IMR-90 (cell line): ENCODE results near the gene RBFOX1. TPM values are rescaled to one million over a fixed set of nuclear protein-coding genes. Genes with fewer than 3 reads are reported as not detected.

Source experiments
- ATAC-seq: fragments of 200-7000 bp; cut with Tn5 transposase; 2 replicates; pipeline ENCODE4 v1.9.1; 2020; ENCODE audit warnings: low read depth, mild to moderate bottlenecking, moderate library complexity
- BruUV-seq: library from RNA; stranded (reverse); fragments of 400-500 nt; replicated peaks from 2 replicates; lab custom pipeline; 2021; lab: Mats Ljungman, UMichigan
- CTCF ChIA-PET: fragments of 300-600 bp; formaldehyde crosslinking; extraction: SDS; loops from one replicate; lab custom pipeline; 2021; ENCODE audit warnings: antibody characterized with exemption; lab: Yijun Ruan, JAX
- POLR2A ChIA-PET: fragments of 300-600 bp; sonication (Branson Sonifier 250); formaldehyde crosslinking; loops from one replicate; lab custom pipeline; 2022; ENCODE audit warnings: antibody characterized with exemption; ENCODE audit not compliant: unreplicated experiment; lab: Charles Lee
- DNase-seq: peaks from one replicate; pipeline ENCODE4 v3.0.0; 2013
- H2AFZ ChIP-seq: replicated peaks from 2 replicates; pipeline ENCODE3; 2013; ENCODE audit warnings: low read length, mild to moderate bottlenecking; ENCODE audit not compliant: poor library complexity
- H2AK5ac ChIP-seq: 2 replicates; pipeline ENCODE4 v1.6.1; 2013; ENCODE audit warnings: low read depth, low read length, inconsistent platforms
- H2AK9ac ChIP-seq: replicated peaks from 2 replicates; pipeline ENCODE3; 2013; ENCODE audit warnings: mild to moderate bottlenecking, low read depth, low read length, moderate library complexity; ENCODE audit not compliant: poor library complexity
- H2BK120ac ChIP-seq: 2 replicates; pipeline ENCODE4 v1.6.1; 2013; ENCODE audit warnings: low read depth, low read length, inconsistent platforms
- H2BK15ac ChIP-seq: 3 replicates; pipeline ENCODE4 v1.6.1; 2013; ENCODE audit warnings: low read depth, low read length, inconsistent platforms
- H2BK20ac ChIP-seq: 2 replicates; pipeline ENCODE4 v1.6.1; 2013; ENCODE audit warnings: low read depth, mild to moderate bottlenecking, inconsistent platforms, low read length, moderate library complexity
- H2BK5ac ChIP-seq: 2 replicates; pipeline ENCODE4 v1.6.1; 2013; ENCODE audit warnings: mild to moderate bottlenecking, low read depth, low read length, inconsistent platforms; ENCODE audit not compliant: poor library complexity, severe bottlenecking
- H3K14ac ChIP-seq: replicated peaks from 2 replicates; pipeline ENCODE4 v1.6.1; 2013; ENCODE audit warnings: low read depth, low read length, inconsistent platforms
- H3K18ac ChIP-seq: 2 replicates; pipeline ENCODE4 v1.6.1; 2013; ENCODE audit warnings: low read depth, low read length, control low read depth
- H3K23ac ChIP-seq: 2 replicates; pipeline ENCODE4 v1.6.1; 2013; ENCODE audit warnings: low read depth, low read length, inconsistent platforms
- H3K27ac ChIP-seq: 2 replicates; pipeline ENCODE4 v1.5.1; 2013; ENCODE audit warnings: mild to moderate bottlenecking, control low read depth, low read length; ENCODE audit not compliant: insufficient read depth
- H3K27me3 ChIP-seq: 2 replicates; pipeline ENCODE4 v1.6.1; 2013; ENCODE audit warnings: low read length; ENCODE audit not compliant: control insufficient read depth, insufficient read depth
- H3K36me3 ChIP-seq: 2 replicates; pipeline ENCODE4 v1.6.1; 2013; ENCODE audit warnings: low read length, mixed read lengths; ENCODE audit not compliant: control insufficient read depth, insufficient read depth
- H3K4ac ChIP-seq: 2 replicates; pipeline ENCODE4 v1.6.1; 2013; ENCODE audit warnings: low read depth, low read length, inconsistent platforms
- H3K4me1 ChIP-seq: 2 replicates; pipeline ENCODE4 v1.6.1; 2013; ENCODE audit warnings: low read length, mixed read lengths; ENCODE audit not compliant: control insufficient read depth, insufficient read depth
- H3K4me2 ChIP-seq: 2 replicates; pipeline ENCODE4 v1.6.1; 2013; ENCODE audit warnings: low read depth, mild to moderate bottlenecking, control low read depth, low read length, moderate library complexity
- H3K4me3 ChIP-seq: 2 replicates; pipeline ENCODE4 v1.5.1; 2013; ENCODE audit warnings: low read depth, mild to moderate bottlenecking, control low read depth, low read length, moderate library complexity; ENCODE audit not compliant: insufficient read depth
- H3K56ac ChIP-seq: 2 replicates; pipeline ENCODE4 v1.6.1; 2013; ENCODE audit warnings: low read length, inconsistent platforms; ENCODE audit not compliant: insufficient read depth; ENCODE audit errors: extremely low read depth
- H3K79me1 ChIP-seq, 2 experiments: 2 replicates each; pipeline ENCODE4 v1.6.1; 2013; ENCODE audit warnings: low read length in 2 of 2, inconsistent platforms in 1 of 2, low read depth in 1 of 2
- H3K9ac ChIP-seq: 2 replicates; pipeline ENCODE4 v1.6.1; 2013; ENCODE audit warnings: low read depth, low read length, control low read depth
- H3K9me1 ChIP-seq: 2 replicates; pipeline ENCODE4 v1.6.1; 2013; ENCODE audit warnings: low read length, inconsistent platforms; ENCODE audit not compliant: insufficient read depth
- H3K9me3 ChIP-seq: 2 replicates; pipeline ENCODE4 v1.6.1; 2013; ENCODE audit warnings: low read length; ENCODE audit not compliant: control insufficient read depth, insufficient read depth
- H4K20me1 ChIP-seq: 2 replicates; pipeline ENCODE4 v1.6.1; 2013; ENCODE audit warnings: low read length, inconsistent platforms; ENCODE audit not compliant: insufficient read depth
- H4K5ac ChIP-seq: 2 replicates; pipeline ENCODE4 v1.6.1; 2013; ENCODE audit warnings: mild to moderate bottlenecking, low read depth, low read length, control low read depth
- H4K8ac ChIP-seq, 2 experiments: 2 replicates each; pipeline ENCODE4 v1.6.1; 2013; ENCODE audit warnings: low read depth in 2 of 2, low read length in 2 of 2, control low read depth in 1 of 2, inconsistent platforms in 1 of 2
- H4K91ac ChIP-seq: 2 replicates; pipeline ENCODE4 v1.6.1; 2013; ENCODE audit warnings: low read depth, low read length, inconsistent platforms; ENCODE audit not compliant: insufficient read depth
- BHLHE40 ChIP-seq: fragments of 150-350 bp; IDR thresholded peaks from 2 replicates; pipeline ENCODE4 v1.6.1; 2016; ENCODE audit warnings: mild to moderate bottlenecking, low read depth, low read length
- CEBPB ChIP-seq: IDR thresholded peaks from 2 replicates; pipeline ENCODE4 v1.6.1; 2012; ENCODE audit warnings: low read depth, low read length, improper control_type of control experiment
- CTCF ChIP-seq: conservative IDR thresholded peaks from 2 replicates; pipeline ENCODE4 v1.5.1; 2012; ENCODE audit warnings: mild to moderate bottlenecking, low read depth, low read length, improper control_type of control experiment
- ELK1 ChIP-seq: fragments of 150-350 bp; IDR thresholded peaks from 2 replicates; pipeline ENCODE4 v1.6.1; 2016; ENCODE audit warnings: low read depth, mild to moderate bottlenecking, low read length, moderate library complexity, borderline replicate concordance
- MAFK ChIP-seq: IDR thresholded peaks from 2 replicates; pipeline ENCODE4 v1.6.1; 2012; ENCODE audit warnings: low read depth, low read length, improper control_type of control experiment
- NFE2L2 ChIP-seq: fragments of 150-350 bp; IDR thresholded peaks from 2 replicates; pipeline ENCODE4 v1.6.1; 2016; ENCODE audit warnings: low read depth, mild to moderate bottlenecking, low read length
- RFX5 ChIP-seq: IDR thresholded peaks from 2 replicates; pipeline ENCODE4 v1.8.0; 2012; ENCODE audit warnings: low read depth, mild to moderate bottlenecking, low read length, moderate library complexity
- WGBS, 2 experiments: methylation state at CpG; one replicate each; pipeline versions ENCODE4 v1.1.5 to v1.1.7; 2013; ENCODE audit warnings: missing lambda C conversion rate in 2 of 2; ENCODE audit not compliant: insufficient read length in 1 of 2; ENCODE audit errors: extremely low coverage in 2 of 2; 5-methylcytosine and 5-hydroxymethylcytosine counted together
- dilution Hi-C: fragments of 300-500 bp; cut with HindIII; formaldehyde crosslinking; loops from one replicate; pipeline ENCODE4 v1.14.3; 2018; ENCODE audit warnings: low sequenced_read_pairs; ENCODE audit not compliant: unreplicated experiment
- in situ Hi-C: fragments of 300-500 bp; cut with MboI; formaldehyde crosslinking; loops from 3 replicates; pipeline ENCODE4 v1.14.3; 2019; ENCODE audit warnings: low sequenced_read_pairs, inconsistent platforms, mixed read lengths
- intact Hi-C: fragments of 100-400 bp; cut with micrococcal nuclease; formaldehyde crosslinking; loops from 2 replicates; pipeline ENCODE4 v1.10.0; 2022
- polyA plus RNA-seq, 3 experiments: library from polyadenylated mRNA; depleted of rRNA; stranded (reverse); fragments of >200 nt; gene quantifications; 2 replicates each; pipeline ENCODE4 v1.2.3, GENCODE V29; 2012; ENCODE audit warnings: low replicate concordance in 1 of 3
- total RNA-seq: library from RNA; depleted of rRNA; stranded (reverse); fragments of >200 nt; gene quantifications from 2 replicates; pipeline ENCODE4 v1.2.3, GENCODE V29; 2012

The RBFOX1 gene
- total and polyA plus RNA-seq, 2 of the 4 experiments (the other 2 are of a cell fraction) = not detected

GRCh38 chr16:7624871-7625766 lies 292.5 kb downstream of the RBFOX1 start (continued):
- TF ChIP-seq BHLHE40 = no peak

GRCh38 chr16:7628981-7629380 lies 296.3 kb downstream of the RBFOX1 start:
- Histone ChIP-seq H3K14ac (no peak overlapping the region), H3K4me3 (no peak overlapping the region), H2BK120ac (no peak overlapping the region), H2AFZ (no peak overlapping the region), H3K4ac (no peak overlapping the region), H3K27ac (no peak overlapping the region), H4K5ac (no peak overlapping the region), H2BK15ac (no peak overlapping the region), H3K36me3 (no peaks in the 10 kb centered on the region), H3K79me1 (no peaks in the 10 kb centered on the region), H4K20me1 (no peaks in the 10 kb centered on the region), H2AK5ac (no peak overlapping the region), H2BK20ac (no peak overlapping the region), H2AK9ac (no peak overlapping the region), H3K9me3 (peaks cover 24% of the 10 kb centered on the region), H3K4me1 (no peaks in the 10 kb centered on the region), H3K4me2 (no peak overlapping the region), H3K56ac (no peak overlapping the region), H3K27me3 (no peaks in the 10 kb centered on the region), H3K9ac (no peak overlapping the region), H3K9me1 (no peaks in the 10 kb centered on the region), H4K91ac (no peak overlapping the region), H2BK5ac (no peak overlapping the region), H3K23ac (no peak overlapping the region), H4K8ac (no peak overlapping the region), H3K18ac (no peak overlapping the region)
- no CpG with 5 or more reads among the region's 6 CpGs for WGBS, 2 experiments
- POLR2A ChIA-PET = no interaction called here
- DNase-seq = no peak
- intact Hi-C loops (no loop called here), dilution Hi-C loops (no loop called here), in situ Hi-C loops (no loop called here)
- ATAC-seq = no peak
- CTCF ChIA-PET = no interaction called here
- TF ChIP-seq NFE2L2 = no peak
- no peak for TF ChIP-seq CTCF
- no peak for TF ChIP-seq CEBPB
- no peak for TF ChIP-seq ELK1
- no peak for TF ChIP-seq RFX5
- no peak for TF ChIP-seq MAFK
- no TSS peak for BruUV-seq
